ENCODE results near the gene UBR7. TPM values are rescaled to one million over a fixed set of nuclear protein-coding genes. Genes with fewer than 3 reads are reported as not detected.

The UBR7 gene
- total RNA-seq, 2 experiments from 2014 or later: 38.1 to 45.1 TPM

- Histone ChIP-seq H3K4me3 (ENCODE audit: low read depth, low read length, poor library complexity, severe bottlenecking) (no peak overlapping the region), H3K36me3 (ENCODE audit: insufficient read depth, low read length) (peaks cover 22% of the 10 kb centered on the region), H4K20me1 (ENCODE audit: insufficient read depth, low read length) (no peaks in the 10 kb centered on the region), H3K9me2 (ENCODE audit: insufficient read depth, low read length) (no peaks in the 10 kb centered on the region), H3K79me2 (ENCODE audit: insufficient read depth, low read depth, low read length) (no peaks in the 10 kb centered on the region), H3K4me1 (ENCODE audit: insufficient read depth, low read length, poor library complexity, severe bottlenecking) (no peaks in the 10 kb centered on the region), H3K27ac (ENCODE audit: low read depth, low read length, poor library complexity, severe bottlenecking) (no peak overlapping the region), H3K4me2 (ENCODE audit: low read length) (no peak overlapping the region), H3K9me3 (ENCODE audit: low read length) (no peaks in the 10 kb centered on the region), H2AFZ (ENCODE audit: low read length) (no peak overlapping the region)
- CTCF ChIA-PET (ENCODE audit: unreplicated experiment): no interaction called here
- no peak for DNase-seq (ENCODE audit: low spot score)
- POLR2A ChIA-PET: interaction anchor here (0.7 kb wide), 2 partner anchors 10 to 259 kb away, joined by 3 to 4 read pairs; no protein-coding TSS in a partner anchor
- TF ChIP-seq EZH2phosphoT487 (IDR thresholded peaks at IDR 0.05; ENCODE audit: borderline replicate concordance, low read depth, low read length): no peak
- TF ChIP-seq, protein P1, sequence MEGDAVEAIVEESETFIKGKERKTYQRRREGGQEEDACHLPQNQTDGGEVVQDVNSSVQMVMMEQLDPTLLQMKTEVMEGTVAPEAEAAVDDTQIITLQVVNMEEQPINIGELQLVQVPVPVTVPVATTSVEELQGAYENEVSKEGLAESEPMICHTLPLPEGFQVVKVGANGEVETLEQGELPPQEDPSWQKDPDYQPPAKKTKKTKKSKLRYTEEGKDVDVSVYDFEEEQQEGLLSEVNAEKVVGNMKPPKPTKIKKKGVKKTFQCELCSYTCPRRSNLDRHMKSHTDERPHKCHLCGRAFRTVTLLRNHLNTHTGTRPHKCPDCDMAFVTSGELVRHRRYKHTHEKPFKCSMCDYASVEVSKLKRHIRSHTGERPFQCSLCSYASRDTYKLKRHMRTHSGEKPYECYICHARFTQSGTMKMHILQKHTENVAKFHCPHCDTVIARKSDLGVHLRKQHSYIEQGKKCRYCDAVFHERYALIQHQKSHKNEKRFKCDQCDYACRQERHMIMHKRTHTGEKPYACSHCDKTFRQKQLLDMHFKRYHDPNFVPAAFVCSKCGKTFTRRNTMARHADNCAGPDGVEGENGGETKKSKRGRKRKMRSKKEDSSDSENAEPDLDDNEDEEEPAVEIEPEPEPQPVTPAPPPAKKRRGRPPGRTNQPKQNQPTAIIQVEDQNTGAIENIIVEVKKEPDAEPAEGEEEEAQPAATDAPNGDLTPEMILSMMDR (conservative IDR thresholded peaks at IDR 0.05; ENCODE audit: low read length): no peak
- no TSS peak for BruUV-seq (replicated peaks)
- intact Hi-C loops (cut with micrococcal nuclease; ENCODE audit: unreplicated experiment): no loop called here
Observed at GRCh38 chr14:93239869-93240677, 33.0 kb downstream of the UBR7 start.

DNA sequence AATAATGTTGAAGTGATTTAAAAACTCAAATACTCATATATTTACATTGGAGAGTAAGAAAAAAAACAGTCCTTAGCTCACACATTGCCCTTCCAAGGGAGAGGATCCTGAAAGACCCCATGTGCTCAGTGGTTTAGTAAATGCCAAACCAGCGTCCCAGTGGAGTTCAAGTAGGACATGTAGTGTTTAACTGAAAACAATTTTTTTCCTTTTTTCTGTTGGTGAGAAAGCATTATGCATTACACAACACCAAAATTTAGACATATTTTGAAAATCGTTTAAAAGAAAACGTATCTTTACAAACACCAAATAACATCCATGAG is 33.6 kb downstream of the UBR7 start:
- no peak overlapping the region for H2AFZ ChIP-seq (ENCODE audit: low read length)
- no TSS peak for BruUV-seq (replicated peaks)
- no peak overlapping the region for H3K27ac ChIP-seq (ENCODE audit: low read depth, low read length, poor library complexity, severe bottlenecking)
- no peak overlapping the region for H3K4me2 ChIP-seq (ENCODE audit: low read length)
- TF ChIP-seq EZH2phosphoT487 (IDR thresholded peaks at IDR 0.05; ENCODE audit: borderline replicate concordance, low read depth, low read length): no peak
- TF ChIP-seq, protein P1 (conservative IDR thresholded peaks at IDR 0.05; ENCODE audit: low read length): no peak
- H4K20me1 ChIP-seq (ENCODE audit: insufficient read depth, low read length): no peaks in the 10 kb centered on the region
- no peaks in the 10 kb centered on the region for H3K4me1 ChIP-seq (ENCODE audit: insufficient read depth, low read length, poor library complexity, severe bottlenecking)
- H3K79me2 ChIP-seq (ENCODE audit: insufficient read depth, low read depth, low read length): no peaks in the 10 kb centered on the region
- no peaks in the 10 kb centered on the region for H3K9me2 ChIP-seq (ENCODE audit: insufficient read depth, low read length)
- no peaks in the 10 kb centered on the region for H3K9me3 ChIP-seq (ENCODE audit: low read length)
- no peak overlapping the region for H3K4me3 ChIP-seq (ENCODE audit: low read depth, low read length, poor library complexity, severe bottlenecking)
- ChIA-PET CTCF (ENCODE audit: unreplicated experiment) (no interaction called here), POLR2A (no interaction called here)
- intact Hi-C loops (cut with micrococcal nuclease; ENCODE audit: unreplicated experiment): no loop called here
- no peak for DNase-seq (ENCODE audit: low spot score)
- peaks cover 27% of the 10 kb centered on the region for H3K36me3 ChIP-seq (ENCODE audit: insufficient read depth, low read length)

DNA sequence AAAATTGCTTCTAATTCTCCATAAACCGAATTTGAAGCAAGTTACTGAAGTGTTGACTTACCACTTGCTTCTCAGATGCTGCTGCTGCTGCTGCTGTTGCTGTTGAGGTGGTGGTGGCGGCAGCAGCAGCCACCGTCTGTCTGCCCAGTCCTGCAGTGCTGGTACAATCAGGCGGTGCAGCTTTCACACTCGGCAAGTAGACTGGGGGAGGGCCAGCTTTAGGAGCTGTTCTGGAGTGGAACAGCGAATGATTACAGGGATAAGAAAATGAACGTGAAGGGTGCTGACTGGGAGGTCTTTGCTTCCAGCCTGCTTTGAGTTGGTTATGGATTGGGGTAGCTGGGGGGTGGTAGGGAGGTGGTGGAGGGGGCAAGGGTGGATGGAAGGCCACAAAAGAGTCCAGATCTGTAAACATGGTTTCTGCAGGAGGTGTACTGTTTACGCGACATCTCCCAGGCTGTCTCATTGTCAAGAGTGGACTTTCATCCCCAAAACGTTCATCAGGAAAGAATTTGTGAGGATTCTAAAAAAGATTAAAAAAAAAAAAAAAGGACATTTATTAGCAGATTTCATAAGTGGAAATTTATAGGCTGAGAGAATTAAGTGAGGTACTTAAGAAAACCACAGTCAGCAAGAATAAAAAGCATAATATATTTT is 38.8 kb downstream of the UBR7 start:
- no peak overlapping the region for H3K4me3 ChIP-seq (ENCODE audit: low read depth, low read length, poor library complexity, severe bottlenecking)
- peaks cover 34% of the 10 kb centered on the region for H3K36me3 ChIP-seq (ENCODE audit: insufficient read depth, low read length)
- no TSS peak for BruUV-seq (replicated peaks)
- no peak overlapping the region for H3K27ac ChIP-seq (ENCODE audit: low read depth, low read length, poor library complexity, severe bottlenecking)
- H3K4me1 ChIP-seq (ENCODE audit: insufficient read depth, low read length, poor library complexity, severe bottlenecking): no peaks in the 10 kb centered on the region
- ChIA-PET CTCF (ENCODE audit: unreplicated experiment) (no interaction called here), POLR2A (no interaction called here)
- no peaks in the 10 kb centered on the region for H3K9me3 ChIP-seq (ENCODE audit: low read length)
- intact Hi-C loops (cut with micrococcal nuclease; ENCODE audit: unreplicated experiment): no loop called here
- H3K4me2 ChIP-seq (ENCODE audit: low read length): no peak overlapping the region
- no peaks in the 10 kb centered on the region for H3K79me2 ChIP-seq (ENCODE audit: insufficient read depth, low read depth, low read length)
- H4K20me1 ChIP-seq (ENCODE audit: insufficient read depth, low read length): no peaks in the 10 kb centered on the region
- TF ChIP-seq, protein P1 (conservative IDR thresholded peaks at IDR 0.05; ENCODE audit: low read length): no peak
- no peak for DNase-seq (ENCODE audit: low spot score)
- no peaks in the 10 kb centered on the region for H3K9me2 ChIP-seq (ENCODE audit: insufficient read depth, low read length)
- H2AFZ ChIP-seq (ENCODE audit: low read length): no peak overlapping the region
